ENCODE measurements around the gene GOLGB1. TPM values are rescaled to one million over a fixed set of nuclear protein-coding genes. Genes with fewer than 3 reads are reported as not detected.

Gene GOLGB1
- total RNA-seq, 1 experiment from 2014 or later: 20.5 TPM

GRCh38 chr3:121642601-121643314 is 106.8 kb downstream of the GOLGB1 start:
- DNase-seq (ENCODE audit: low read depth): no peak

DNA sequence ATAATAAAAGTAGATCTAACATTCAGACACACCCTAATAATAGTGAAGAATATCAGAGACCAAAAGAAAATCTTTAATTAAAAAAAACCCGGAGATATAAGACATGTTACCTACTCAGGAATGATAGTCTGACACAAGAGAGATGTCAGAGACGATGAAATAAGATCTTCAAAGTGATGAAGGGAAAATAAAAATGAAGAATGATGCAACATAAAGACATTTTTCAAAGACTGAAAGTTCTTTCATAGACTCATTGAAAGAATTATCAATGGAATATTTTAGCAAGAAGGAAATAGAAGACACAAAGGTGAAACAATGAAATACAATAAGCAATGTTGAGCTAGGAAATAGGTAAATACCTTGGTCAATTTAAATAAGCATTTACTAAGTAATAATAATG is 108.4 kb downstream of the GOLGB1 start:
- DNase-seq (ENCODE audit: low read depth): no peak

GRCh38 chr3:121637922-121638321 is 111.6 kb downstream of the GOLGB1 start:
- no peak for DNase-seq (ENCODE audit: low read depth)

GRCh38 chr3:121630355-121630754 is 119.2 kb downstream of the GOLGB1 start:
- DNase-seq (ENCODE audit: low read depth): no peak

- DNase-seq (ENCODE audit: low read depth): no peak
Measured at GRCh38 chr3:121629601-121630000, 119.9 kb downstream of the GOLGB1 start.

DNA sequence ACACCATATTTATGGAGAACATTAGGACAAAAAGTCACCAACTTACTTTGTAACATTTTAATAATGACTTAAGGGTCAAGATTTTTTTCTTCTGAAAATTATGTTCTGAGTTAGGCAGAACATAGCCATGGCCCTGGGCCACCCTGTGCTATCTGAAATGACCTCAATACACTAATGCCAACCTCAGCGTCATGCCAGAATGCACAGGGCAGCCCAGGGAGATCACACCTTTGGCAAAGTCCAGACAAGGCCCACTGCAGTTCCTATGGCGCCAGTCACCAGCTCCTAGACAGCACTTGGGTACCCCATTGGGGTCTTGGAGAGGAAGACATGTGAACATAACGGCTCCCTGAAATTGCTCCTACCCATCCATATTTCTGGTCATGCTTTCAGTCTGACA is 121.9 kb downstream of the GOLGB1 start:
- DNase-seq (ENCODE audit: low read depth): no peak

DNA sequence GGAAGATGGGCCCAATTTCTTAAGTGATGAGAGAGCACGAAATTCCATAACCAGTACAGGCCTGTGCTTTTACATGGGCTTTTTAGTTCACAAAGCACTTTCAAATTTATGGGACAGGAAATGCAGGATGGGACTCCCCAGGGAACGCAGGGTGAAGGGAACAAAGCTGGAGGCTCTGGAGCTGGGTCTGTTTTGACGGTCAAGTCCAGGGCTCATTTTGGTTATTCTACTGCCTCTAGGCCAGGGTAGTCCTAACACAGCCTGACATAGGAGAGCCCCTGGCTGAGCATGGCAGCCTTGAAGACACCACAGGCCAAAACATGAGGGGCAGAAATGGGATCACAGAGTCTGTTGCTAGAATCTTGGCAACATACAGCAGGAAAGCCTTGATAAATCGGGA is 122.3 kb downstream of the GOLGB1 start:
- DNase-seq (ENCODE audit: low read depth): no peak

DNA sequence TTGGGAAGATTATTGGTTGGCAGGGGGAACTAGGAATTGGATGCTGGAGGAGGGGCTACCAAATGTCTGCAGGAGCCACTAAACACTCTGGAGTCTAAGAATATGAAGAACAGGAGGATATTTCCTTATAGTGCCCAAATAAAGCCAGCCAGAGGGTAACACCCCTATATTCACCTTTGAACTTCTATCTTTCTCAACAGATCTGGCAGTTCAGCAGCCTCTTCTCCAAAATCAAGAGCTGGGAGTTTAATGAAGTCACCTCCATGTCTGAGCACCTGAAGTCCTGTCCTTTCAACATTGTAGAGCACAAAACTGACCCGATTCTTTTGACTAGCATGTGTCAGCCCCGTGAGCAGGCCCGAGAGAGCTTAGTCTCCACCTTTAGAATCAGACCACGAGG is 123.0 kb downstream of the GOLGB1 start:
- DNase-seq (ENCODE audit: low read depth): no peak

- no peak for DNase-seq (ENCODE audit: low read depth)
Measured at GRCh38 chr3:121624147-121624899, 125.2 kb downstream of the GOLGB1 start.

DNA sequence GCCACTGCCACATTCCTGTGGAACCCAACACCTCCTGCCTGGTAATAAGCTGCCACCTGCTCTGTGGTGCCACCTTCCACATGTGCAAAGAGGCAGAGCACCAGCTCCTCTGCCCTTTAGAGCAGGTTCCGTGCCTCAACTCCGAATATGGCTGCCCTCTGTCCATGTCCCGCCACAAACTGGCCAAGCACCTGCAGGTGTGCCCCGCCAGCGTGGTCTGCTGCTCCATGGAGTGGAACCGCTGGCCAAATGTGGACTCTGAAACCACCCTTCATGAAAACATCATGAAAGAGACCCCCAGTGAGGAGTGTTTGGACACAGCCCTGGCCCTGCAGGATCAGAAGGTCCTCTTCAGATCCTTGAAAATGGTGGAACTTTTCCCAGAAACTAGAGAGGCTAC is 128.1 kb downstream of the GOLGB1 start:
- DNase-seq (ENCODE audit: low read depth): no peak

DNA sequence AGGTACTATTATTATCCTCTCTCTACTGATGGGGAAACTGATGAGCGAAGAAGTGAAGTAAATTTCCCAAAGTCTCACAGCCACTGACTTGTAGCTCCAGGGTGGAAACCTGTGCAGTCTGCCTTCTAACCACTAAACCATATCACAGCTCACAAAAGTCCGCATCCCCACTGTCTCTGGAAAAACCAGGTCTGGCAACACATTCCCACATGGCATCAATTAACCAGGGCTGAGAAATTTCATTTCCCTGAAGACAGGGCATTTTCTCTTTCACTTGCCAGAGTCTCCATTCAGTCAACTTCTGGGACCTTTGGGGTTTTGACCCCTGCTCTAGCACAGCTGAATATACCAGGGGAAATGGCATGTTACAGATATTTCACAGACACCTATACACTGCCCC is 129.8 kb downstream of the GOLGB1 start:
- DNase-seq (ENCODE audit: low read depth): no peak

Small RNAs within 50 kb of the gene (small RNA-seq; reads per million reads assigned to genes)
- gene RNU4-62P: not detected

Other genes starting within 250 kb of the GOLGB1 start
- 17.3 and 18.2 TPM in 2 replicates for gene POLQ, start 203.8 kb downstream of the GOLGB1 start, total RNA-seq (2014; rRNA removed; shearing (Covaris generic))
- not detected in 2 replicates for gene ARGFX, start 181.8 kb downstream of the GOLGB1 start, total RNA-seq (2014; rRNA removed; shearing (Covaris generic))
- gene FBXO40, start 156.4 kb downstream of the GOLGB1 start, total RNA-seq (2014; rRNA removed; shearing (Covaris generic)): 0.03 and 0.05 TPM in 2 replicates
- gene HCLS1, start 88.8 kb downstream of the GOLGB1 start, total RNA-seq (2014; rRNA removed; shearing (Covaris generic)): 45.9 and 55.1 TPM in 2 replicates
- gene IQCB1, start 85.3 kb upstream of the GOLGB1 start, total RNA-seq (2014; rRNA removed; shearing (Covaris generic)): 28.8 and 33.2 TPM in 2 replicates
- gene EAF2, start 85.5 kb upstream of the GOLGB1 start, total RNA-seq (2014; rRNA removed; shearing (Covaris generic)): 2.1 and 3.7 TPM in 2 replicates
- gene SLC15A2, start 144.7 kb upstream of the GOLGB1 start, total RNA-seq (2014; rRNA removed; shearing (Covaris generic)): not detected in 2 replicates